H7 (cell line): Measurements from ENCODE around the gene ZAR1. TPM values are rescaled to one million over a fixed set of nuclear protein-coding genes. Genes with fewer than 3 reads are reported as not detected.

Experiments used
- DNase-seq: peaks from one replicate; pipeline ENCODE4 v3.0.0; 2012
- H3K27me3 ChIP-seq: 2 replicates; pipeline ENCODE4 v1.6.0; 2011; ENCODE audit warnings: mild to moderate bottlenecking, low read length; ENCODE audit not compliant: control insufficient read depth, insufficient read depth
- H3K36me3 ChIP-seq: replicated peaks from 2 replicates; pipeline ENCODE4 v1.5.1; 2011; ENCODE audit warnings: low read length; ENCODE audit not compliant: control insufficient read depth, insufficient read depth
- H3K4me3 ChIP-seq: 2 replicates; pipeline ENCODE4 v1.5.1; 2011; ENCODE audit warnings: low read depth, mild to moderate bottlenecking, control low read depth, low read length, moderate library complexity; ENCODE audit not compliant: insufficient read depth
- total RNA-seq: library from RNA; depleted of rRNA; stranded (reverse); fragments of >200 nt; shearing (Covaris generic); gene quantifications from 2 replicates; pipeline ENCODE4 v1.2.3, GENCODE V29; 2014; rRNA removed

The ZAR1 gene
- total RNA-seq, 1 experiment from 2014 or later = 0.66 TPM

GRCh38 chr4:48503233-48504025, 13.4 kb downstream of the ZAR1 start:
- Histone ChIP-seq H3K36me3 (no peaks in the 10 kb centered on the region; the same call in none of the 2 replicates), H3K27me3 (no peaks in the 10 kb centered on the region)
- DNase-seq = no peak

GRCh38 chr4:48504026-48504330, 13.9 kb downstream of the ZAR1 start:
- Histone ChIP-seq H3K4me3 (no peak overlapping the region), H3K27me3 (no peaks in the 10 kb centered on the region), H3K36me3 (peaks cover 2% of the 10 kb centered on the region)
- DNase-seq = no peak

More at GRCh38 chr4:48503233-48504025, 13.4 kb downstream of the ZAR1 start:
- H3K4me3 ChIP-seq = no peak overlapping the region

DNA sequence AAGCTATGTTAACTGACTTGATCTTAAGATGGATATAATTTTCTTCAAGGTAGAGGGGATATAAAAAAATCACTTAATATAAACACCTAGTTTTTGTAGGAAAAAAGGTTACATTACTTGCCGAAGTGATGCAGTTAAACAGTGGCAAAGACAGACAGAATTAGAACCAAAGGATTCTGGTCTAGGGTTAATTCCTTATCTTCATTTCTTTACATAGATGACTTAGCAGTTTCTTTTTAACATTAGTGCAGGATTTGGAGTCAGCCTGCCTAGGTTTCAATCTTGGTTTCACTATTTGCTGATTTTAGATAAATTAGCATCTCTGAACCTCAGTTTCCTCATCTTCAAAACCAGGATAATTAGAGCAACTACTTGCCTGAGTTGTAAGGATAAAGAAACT, 14.3 kb downstream of the ZAR1 start:
- H3K36me3 ChIP-seq = peaks cover 2% of the 10 kb centered on the region

DNA sequence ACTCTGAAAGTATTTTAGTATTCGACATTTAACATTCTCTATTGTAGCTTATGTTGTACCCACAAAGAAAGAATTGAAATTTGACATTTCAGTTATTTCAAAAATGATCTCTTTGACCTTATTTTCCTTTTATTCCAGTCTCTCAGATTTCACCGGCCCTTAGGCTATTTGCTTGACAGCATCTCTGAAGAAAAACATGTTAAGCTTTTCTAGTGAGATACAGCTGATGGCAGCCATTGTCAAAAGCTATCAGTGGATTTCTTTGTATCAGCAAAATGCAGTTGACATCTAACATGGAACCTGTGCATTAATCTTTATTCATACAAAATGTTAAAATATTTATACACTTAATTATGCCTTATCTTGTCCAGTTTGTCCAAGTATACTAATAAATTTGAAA, 16.7 kb downstream of the ZAR1 start:
- Histone ChIP-seq H3K4me3 (no peak overlapping the region), H3K27me3 (no peaks in the 10 kb centered on the region), H3K36me3 (peaks cover 5% of the 10 kb centered on the region)
- DNase-seq = no peak

More for the DNA sequence above, 14.3 kb downstream of the ZAR1 start:
- Histone ChIP-seq H3K4me3 (no peak overlapping the region), H3K27me3 (no peaks in the 10 kb centered on the region)
- DNase-seq = no peak

- peaks cover 6% of the 10 kb centered on the region for H3K36me3 ChIP-seq
- H3K27me3 ChIP-seq = no peaks in the 10 kb centered on the region
- H3K4me3 ChIP-seq = no peak overlapping the region
- no peak for DNase-seq
Observed at GRCh38 chr4:48509543-48509942, 19.5 kb downstream of the ZAR1 start.

- H3K27me3 ChIP-seq = no peaks in the 10 kb centered on the region
- DNase-seq = no peak
- peaks cover 12% of the 10 kb centered on the region for H3K36me3 ChIP-seq
- H3K4me3 ChIP-seq = no peak overlapping the region
Observed at GRCh38 chr4:48518143-48518542, 28.1 kb downstream of the ZAR1 start.

GRCh38 chr4:48526406-48526805, 36.4 kb downstream of the ZAR1 start:
- no peak for DNase-seq
- Histone ChIP-seq H3K4me3 (no peak overlapping the region), H3K36me3 (peaks cover 14% of the 10 kb centered on the region), H3K27me3 (no peaks in the 10 kb centered on the region)

GRCh38 chr4:48538358-48538757, 48.3 kb downstream of the ZAR1 start:
- Histone ChIP-seq H3K27me3 (no peaks in the 10 kb centered on the region), H3K36me3 (peaks cover 5% of the 10 kb centered on the region), H3K4me3 (no peak overlapping the region)
- DNase-seq = no peak

- no peaks in the 10 kb centered on the region for H3K27me3 ChIP-seq
- no peak for DNase-seq
- no peak overlapping the region for H3K4me3 ChIP-seq
- H3K36me3 ChIP-seq = peaks cover 7% of the 10 kb centered on the region
Observed at GRCh38 chr4:48539597-48539996, 49.5 kb downstream of the ZAR1 start.

DNA sequence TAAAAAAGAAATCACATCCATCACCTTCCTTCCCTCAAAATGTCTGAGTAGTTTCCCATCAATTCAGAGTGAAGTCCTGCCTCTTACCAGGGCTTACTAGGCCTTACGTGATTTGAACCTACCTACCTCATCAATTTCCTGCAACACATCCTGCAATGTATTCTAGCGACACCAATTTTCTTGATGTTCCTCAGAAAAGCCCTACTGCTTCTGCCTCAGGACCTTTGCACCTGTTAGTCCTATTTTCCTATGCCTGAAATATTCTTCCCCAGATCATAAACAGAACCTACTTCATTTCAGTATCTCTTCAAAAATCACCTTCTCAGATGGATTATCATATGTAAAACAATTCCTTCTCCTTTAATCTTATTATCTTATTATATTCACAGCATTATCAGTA, 52.8 kb downstream of the ZAR1 start:
- no peak for DNase-seq
- H3K36me3 ChIP-seq = peaks cover 7% of the 10 kb centered on the region
- no peaks in the 10 kb centered on the region for H3K27me3 ChIP-seq
- H3K4me3 ChIP-seq = no peak overlapping the region

DNA sequence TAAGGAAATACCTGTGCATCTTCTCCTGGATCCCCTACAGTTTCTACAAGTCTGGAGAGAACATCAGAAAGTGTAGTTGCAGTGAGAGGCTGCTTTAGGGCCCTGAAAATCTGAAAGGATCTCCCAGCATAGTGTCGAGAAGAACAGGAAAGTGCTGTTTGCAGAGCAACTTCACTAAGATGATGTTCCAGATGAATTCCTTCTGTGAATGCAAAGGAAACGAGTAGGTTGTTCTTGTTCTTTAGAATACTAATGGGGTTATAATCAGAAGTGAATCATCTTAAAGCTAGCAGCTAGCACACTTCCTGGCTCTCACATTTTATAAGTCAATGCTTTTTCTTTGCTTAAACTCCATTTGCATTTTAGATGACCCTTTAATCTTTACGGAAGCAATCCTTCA, 53.7 kb downstream of the ZAR1 start:
- peaks cover 7% of the 10 kb centered on the region for H3K36me3 ChIP-seq
- H3K27me3 ChIP-seq = no peaks in the 10 kb centered on the region
- H3K4me3 ChIP-seq = no peak overlapping the region
- DNase-seq = no peak

Other genes starting within 250 kb of the ZAR1 start
- 1.2 and 2.0 TPM in 2 replicates for gene TEC, start 220.4 kb upstream of the ZAR1 start, total RNA-seq
- 32.0 and 34.0 TPM in 2 replicates for gene SLAIN2, start 148.7 kb upstream of the ZAR1 start, total RNA-seq
- 1.3 and 1.5 TPM in 2 replicates for gene SLC10A4, start 6.9 kb upstream of the ZAR1 start, total RNA-seq